Measurements from ENCODE around the gene SLIT3. TPM values are rescaled to one million over a fixed set of nuclear protein-coding genes. Genes with fewer than 3 reads are reported as not detected.

SLIT3 gene
- total and polyA plus RNA-seq, 10 of the 15 experiments (the other 5 are each of a cell fraction or from before 2014, with no cell fraction given): 0.05 TPM; not detected in 9

DNA sequence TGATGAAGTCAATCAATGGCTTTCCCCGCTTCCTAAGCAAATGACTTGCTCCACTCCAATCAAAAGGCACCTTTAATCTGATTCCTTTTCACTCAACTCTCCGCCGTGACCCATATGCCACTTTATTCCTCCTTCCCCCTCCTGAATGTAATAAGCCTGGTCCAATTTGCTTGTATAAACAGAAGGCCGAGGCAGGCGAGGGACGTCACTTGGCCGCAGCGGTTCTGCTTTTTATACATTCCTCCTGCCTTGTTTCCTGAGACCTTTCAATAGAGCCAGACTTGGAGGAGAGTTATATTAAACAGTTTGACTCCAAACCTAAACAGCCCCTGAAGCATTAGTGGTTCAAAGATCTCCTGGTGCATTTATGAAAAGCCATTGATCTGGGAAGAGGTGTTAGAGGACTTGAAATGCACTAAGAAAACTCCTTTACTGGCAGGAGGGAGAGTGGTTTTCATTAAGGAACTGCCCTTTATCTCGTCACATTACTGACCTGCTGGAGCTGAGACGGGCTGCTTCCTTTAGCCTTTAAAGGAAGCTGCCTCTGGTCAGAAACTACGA lies 273.4 kb downstream of the SLIT3 start:
- Histone ChIP-seq H3K4me3 (no peak overlapping the region), H3K9ac (ENCODE audit: control insufficient read depth, insufficient read depth, low read length) (no peak overlapping the region), H3K9me3 (replicated peaks; ENCODE audit: control insufficient read depth, insufficient read depth, low read length) (no peaks in the 10 kb centered on the region), H3K4me2 (ENCODE audit: control insufficient read depth, insufficient read depth) (no peak overlapping the region), H3K79me2 (ENCODE audit: control insufficient read depth, insufficient read depth, low read length) (no peaks in the 10 kb centered on the region), H3K27me3 (replicated peaks in 1 of 2; ENCODE audit: control insufficient read depth in 2 of 2, insufficient read depth in 2 of 2, low read length in 1 of 2) (peaks cover 0 to 3% of the 10 kb centered on the region in 2 experiments), H4K20me1 (ENCODE audit: control insufficient read depth, insufficient read depth) (no peaks in the 10 kb centered on the region), H3K36me3 (ENCODE audit: control insufficient read depth in 2 of 2, insufficient read depth in 2 of 2, low read length in 1 of 2) (no peaks in the 10 kb centered on the region), H3K4me1 (ENCODE audit: control insufficient read depth, insufficient read depth, low read length) (no peaks in the 10 kb centered on the region), H2AFZ (ENCODE audit: control insufficient read depth, low read depth, low read length) (no peak overlapping the region), H3K27ac (ENCODE audit: control insufficient read depth, insufficient read depth) (no peak overlapping the region)
- POLR2A ChIA-PET: no interaction called here
- ATAC-seq (no peak), DNase-seq (ENCODE audit: low read depth, low spot score) (no peak), FAIRE-seq (no peak)
- SMC1A ChIA-PET (ENCODE audit: uncharacterized antibody, unreplicated experiment): no interaction called here
- WGBS (ENCODE audit: insufficient coverage, insufficient replicate concordance, low lambda C conversion rate, missing lambda C conversion rate): 29% methylated on average over 11 of the region's 11 CpGs
- RAD21 ChIA-PET (ENCODE audit: unreplicated experiment): no interaction called here
- in situ Hi-C loops (cut with MboI) (no loop called here), intact Hi-C loops (cut with micrococcal nuclease; ENCODE audit: unreplicated experiment) (no loop called here)
- no TSS peak for BruUV-seq (replicated peaks)
- CTCF ChIA-PET: no interaction called here
- TF ChIP-seq, protein P1, sequence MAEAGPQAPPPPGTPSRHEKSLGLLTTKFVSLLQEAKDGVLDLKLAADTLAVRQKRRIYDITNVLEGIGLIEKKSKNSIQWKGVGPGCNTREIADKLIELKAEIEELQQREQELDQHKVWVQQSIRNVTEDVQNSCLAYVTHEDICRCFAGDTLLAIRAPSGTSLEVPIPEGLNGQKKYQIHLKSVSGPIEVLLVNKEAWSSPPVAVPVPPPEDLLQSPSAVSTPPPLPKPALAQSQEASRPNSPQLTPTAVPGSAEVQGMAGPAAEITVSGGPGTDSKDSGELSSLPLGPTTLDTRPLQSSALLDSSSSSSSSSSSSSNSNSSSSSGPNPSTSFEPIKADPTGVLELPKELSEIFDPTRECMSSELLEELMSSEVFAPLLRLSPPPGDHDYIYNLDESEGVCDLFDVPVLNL (IDR thresholded peaks at IDR 0.05; ENCODE audit: low read depth, low read length): no peak
- TF ChIP-seq, protein P2, sequence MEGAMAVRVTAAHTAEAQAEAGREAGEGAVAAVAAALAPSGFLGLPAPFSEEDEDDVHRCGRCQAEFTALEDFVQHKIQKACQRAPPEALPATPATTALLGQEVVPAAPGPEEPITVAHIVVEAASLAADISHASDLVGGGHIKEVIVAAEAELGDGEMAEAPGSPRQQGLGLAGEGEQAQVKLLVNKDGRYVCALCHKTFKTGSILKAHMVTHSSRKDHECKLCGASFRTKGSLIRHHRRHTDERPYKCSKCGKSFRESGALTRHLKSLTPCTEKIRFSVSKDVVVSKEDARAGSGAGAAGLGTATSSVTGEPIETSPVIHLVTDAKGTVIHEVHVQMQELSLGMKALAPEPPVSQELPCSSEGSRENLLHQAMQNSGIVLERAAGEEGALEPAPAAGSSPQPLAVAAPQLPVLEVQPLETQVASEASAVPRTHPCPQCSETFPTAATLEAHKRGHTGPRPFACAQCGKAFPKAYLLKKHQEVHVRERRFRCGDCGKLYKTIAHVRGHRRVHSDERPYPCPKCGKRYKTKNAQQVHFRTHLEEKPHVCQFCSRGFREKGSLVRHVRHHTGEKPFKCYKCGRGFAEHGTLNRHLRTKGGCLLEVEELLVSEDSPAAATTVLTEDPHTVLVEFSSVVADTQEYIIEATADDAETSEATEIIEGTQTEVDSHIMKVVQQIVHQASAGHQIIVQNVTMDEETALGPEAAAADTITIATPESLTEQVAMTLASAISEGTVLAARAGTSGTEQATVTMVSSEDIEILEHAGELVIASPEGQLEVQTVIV (IDR thresholded peaks at IDR 0.05; ENCODE audit: borderline replicate concordance, partially characterized antibody): no peak
- TF ChIP-seq SRF (IDR thresholded peaks at IDR 0.05; ENCODE audit: low read depth in 2 of 2, low read length in 2 of 2) (no peak), IKZF2 (IDR thresholded peaks at IDR 0.05) (no peak), SMAD5 (IDR thresholded peaks at IDR 0.05; ENCODE audit: low read depth) (no peak), RFX5 (IDR thresholded peaks at IDR 0.05; ENCODE audit: low read depth, low read length) (no peak), EGR1 (IDR thresholded peaks at IDR 0.05; ENCODE audit: borderline replicate concordance in 1 of 2, low read depth in 2 of 2, low read length in 2 of 2) (no peak), RELA (IDR thresholded peaks at IDR 0.05; ENCODE audit: borderline replicate concordance, partially characterized antibody) (no peak), ZNF217 (IDR thresholded peaks at IDR 0.05) (no peak)
- TF ChIP-seq, protein P3, sequence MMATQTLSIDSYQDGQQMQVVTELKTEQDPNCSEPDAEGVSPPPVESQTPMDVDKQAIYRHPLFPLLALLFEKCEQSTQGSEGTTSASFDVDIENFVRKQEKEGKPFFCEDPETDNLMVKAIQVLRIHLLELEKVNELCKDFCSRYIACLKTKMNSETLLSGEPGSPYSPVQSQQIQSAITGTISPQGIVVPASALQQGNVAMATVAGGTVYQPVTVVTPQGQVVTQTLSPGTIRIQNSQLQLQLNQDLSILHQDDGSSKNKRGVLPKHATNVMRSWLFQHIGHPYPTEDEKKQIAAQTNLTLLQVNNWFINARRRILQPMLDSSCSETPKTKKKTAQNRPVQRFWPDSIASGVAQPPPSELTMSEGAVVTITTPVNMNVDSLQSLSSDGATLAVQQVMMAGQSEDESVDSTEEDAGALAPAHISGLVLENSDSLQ (IDR thresholded peaks at IDR 0.05): no peak
- TF ChIP-seq, protein P4, sequence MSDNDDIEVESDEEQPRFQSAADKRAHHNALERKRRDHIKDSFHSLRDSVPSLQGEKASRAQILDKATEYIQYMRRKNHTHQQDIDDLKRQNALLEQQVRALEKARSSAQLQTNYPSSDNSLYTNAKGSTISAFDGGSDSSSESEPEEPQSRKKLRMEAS (IDR thresholded peaks at IDR 0.05; ENCODE audit: low read depth, low read length): no peak
- TF ChIP-seq, protein P5, sequence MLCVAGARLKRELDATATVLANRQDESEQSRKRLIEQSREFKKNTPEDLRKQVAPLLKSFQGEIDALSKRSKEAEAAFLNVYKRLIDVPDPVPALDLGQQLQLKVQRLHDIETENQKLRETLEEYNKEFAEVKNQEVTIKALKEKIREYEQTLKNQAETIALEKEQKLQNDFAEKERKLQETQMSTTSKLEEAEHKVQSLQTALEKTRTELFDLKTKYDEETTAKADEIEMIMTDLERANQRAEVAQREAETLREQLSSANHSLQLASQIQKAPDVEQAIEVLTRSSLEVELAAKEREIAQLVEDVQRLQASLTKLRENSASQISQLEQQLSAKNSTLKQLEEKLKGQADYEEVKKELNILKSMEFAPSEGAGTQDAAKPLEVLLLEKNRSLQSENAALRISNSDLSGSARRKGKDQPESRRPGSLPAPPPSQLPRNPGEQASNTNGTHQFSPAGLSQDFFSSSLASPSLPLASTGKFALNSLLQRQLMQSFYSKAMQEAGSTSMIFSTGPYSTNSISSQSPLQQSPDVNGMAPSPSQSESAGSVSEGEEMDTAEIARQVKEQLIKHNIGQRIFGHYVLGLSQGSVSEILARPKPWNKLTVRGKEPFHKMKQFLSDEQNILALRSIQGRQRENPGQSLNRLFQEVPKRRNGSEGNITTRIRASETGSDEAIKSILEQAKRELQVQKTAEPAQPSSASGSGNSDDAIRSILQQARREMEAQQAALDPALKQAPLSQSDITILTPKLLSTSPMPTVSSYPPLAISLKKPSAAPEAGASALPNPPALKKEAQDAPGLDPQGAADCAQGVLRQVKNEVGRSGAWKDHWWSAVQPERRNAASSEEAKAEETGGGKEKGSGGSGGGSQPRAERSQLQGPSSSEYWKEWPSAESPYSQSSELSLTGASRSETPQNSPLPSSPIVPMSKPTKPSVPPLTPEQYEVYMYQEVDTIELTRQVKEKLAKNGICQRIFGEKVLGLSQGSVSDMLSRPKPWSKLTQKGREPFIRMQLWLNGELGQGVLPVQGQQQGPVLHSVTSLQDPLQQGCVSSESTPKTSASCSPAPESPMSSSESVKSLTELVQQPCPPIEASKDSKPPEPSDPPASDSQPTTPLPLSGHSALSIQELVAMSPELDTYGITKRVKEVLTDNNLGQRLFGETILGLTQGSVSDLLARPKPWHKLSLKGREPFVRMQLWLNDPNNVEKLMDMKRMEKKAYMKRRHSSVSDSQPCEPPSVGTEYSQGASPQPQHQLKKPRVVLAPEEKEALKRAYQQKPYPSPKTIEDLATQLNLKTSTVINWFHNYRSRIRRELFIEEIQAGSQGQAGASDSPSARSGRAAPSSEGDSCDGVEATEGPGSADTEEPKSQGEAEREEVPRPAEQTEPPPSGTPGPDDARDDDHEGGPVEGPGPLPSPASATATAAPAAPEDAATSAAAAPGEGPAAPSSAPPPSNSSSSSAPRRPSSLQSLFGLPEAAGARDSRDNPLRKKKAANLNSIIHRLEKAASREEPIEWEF (IDR thresholded peaks at IDR 0.05; ENCODE audit: insufficient replicate concordance, low read depth, low read length): no peak
